NCI-H2227 (cell line): ENCODE measurements around the gene TMEM236.
A peak's percentile ranks its signal among the peaks of the same experiment; 100 is the strongest.

Experiments used
- DNase-seq: peaks from one replicate; lab custom pipeline; 2025; ENCODE audit not compliant: unreplicated experiment; lab: John Stamatoyannopoulos, UW

TMEM236 gene

DNA sequence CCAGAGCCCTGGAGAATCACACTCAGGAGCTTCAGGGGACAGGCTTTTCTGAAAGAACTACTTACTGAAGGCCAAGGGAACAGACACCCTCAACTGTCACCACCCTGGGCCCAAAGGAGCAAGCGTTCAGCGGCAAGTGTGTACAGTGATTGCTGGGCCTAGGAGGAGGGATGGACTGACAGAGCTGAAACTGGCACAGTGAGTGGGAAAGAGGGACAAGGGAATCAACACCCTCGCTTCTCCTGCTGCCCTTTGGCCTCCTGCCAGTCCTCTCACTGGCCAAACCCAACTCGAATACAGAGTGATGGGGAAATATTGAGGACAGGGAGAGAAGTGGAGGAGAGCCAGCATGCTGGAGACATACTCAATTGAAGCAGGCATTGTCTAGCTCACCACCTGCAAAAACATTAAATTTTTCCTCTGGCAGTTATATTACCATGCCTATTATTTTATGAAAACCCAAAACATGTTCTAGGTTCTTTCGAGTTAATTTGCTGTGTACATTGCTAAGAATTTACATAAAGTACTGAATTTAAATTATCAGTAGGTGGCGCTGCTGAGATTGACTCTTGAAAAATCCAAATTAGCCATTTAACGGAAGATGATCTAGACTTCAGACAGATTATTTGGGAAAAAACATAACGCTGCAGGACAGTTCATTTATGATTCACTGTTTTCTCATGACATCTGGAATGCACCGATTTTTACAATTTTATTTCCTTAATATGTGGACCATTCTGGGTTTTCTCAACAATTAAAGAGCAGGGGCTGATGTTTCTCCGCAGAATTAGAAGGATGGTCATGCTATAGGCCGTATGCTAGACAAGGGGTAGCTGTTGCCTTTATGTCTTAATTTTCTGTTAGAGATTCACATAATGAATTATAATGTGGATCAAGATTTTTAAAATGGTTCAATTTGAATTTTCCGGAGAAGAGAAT, 14.7 kb upstream of the TMEM236 start:
- peak; percentile 0 for DNase-seq

DNA sequence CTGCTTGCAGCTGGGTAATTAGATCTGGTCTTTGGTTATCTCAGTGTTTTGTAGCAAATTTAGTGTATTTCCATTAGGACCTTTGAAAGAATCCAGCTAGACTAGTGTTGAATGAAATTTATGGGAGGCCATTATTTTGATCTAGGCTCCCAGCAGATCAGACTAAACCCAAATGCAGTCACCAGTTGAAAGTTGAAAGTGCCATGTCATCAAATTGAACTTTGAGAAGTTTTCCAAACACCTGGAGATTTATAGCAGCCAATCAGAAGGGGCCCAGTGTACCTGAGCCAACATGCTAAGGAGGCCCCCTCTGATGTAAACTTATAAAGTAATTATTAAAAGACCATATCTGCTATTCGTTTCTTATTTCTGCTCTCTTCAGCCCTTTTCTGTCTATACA, 11.3 kb upstream of the TMEM236 start:
- no peak for DNase-seq

DNA sequence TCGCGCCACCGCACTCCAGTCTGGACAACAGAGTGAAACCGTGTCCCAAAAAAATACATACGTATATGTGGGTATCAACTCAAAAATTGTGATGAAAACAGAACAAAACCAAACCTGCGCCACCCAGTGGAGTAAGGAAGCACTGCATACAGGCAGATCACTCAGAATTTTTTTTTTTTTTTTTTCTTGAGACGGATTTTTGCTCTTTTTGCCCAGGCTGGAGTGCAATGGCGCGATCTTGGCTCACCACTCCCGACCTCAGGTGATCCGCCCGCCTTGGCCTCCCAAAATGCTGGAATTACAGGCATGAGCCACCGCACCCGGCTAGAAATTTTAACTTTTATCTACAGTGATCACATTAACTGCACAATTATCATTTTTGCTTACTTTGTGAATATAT, 9.1 kb upstream of the TMEM236 start:
- DNase-seq, result peak; percentile 47

DNA sequence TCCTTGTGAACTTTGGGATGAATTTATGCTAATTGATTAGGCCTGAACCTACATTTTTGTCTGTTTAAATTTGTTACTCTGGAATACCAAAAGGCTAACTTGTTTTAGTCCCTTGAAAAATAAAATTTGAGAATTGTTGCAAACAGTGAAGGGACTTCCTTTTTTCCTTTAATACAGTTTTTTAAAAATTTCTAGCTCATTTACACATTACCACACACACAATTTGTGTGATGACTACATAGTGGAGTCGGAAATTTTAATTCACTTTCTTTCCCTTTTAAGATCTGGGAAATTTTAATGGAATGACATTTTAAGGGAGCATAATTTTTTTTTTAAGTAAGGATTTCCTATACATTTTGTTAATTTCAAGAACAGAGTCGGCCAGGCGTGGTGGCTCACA, 8.6 kb upstream of the TMEM236 start:
- DNase-seq, result no peak

DNA sequence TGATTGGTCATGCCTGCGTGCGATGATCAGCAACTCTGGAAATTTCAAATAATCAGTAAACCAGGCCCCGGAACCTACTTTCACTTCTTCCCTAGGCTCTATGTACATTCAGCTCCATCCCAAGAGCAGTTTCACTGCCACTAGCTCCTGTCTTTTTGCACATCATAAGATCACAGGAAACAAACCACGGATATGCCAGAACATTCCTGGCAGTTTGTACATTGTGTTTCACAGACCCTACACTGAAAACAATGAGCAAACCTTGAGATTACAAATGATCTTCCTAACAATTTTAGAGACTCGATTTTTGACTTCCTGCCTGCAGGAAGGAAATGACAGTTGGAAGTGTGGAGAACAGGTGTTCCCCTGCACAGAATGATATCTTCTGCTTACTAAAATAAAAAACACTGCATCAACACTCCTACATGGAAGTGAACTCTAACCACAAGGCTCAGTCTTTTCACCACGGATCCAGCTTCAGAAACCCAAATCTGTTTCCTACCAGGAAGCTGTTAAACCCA, 7.6 kb upstream of the TMEM236 start:
- no peak for DNase-seq

DNA sequence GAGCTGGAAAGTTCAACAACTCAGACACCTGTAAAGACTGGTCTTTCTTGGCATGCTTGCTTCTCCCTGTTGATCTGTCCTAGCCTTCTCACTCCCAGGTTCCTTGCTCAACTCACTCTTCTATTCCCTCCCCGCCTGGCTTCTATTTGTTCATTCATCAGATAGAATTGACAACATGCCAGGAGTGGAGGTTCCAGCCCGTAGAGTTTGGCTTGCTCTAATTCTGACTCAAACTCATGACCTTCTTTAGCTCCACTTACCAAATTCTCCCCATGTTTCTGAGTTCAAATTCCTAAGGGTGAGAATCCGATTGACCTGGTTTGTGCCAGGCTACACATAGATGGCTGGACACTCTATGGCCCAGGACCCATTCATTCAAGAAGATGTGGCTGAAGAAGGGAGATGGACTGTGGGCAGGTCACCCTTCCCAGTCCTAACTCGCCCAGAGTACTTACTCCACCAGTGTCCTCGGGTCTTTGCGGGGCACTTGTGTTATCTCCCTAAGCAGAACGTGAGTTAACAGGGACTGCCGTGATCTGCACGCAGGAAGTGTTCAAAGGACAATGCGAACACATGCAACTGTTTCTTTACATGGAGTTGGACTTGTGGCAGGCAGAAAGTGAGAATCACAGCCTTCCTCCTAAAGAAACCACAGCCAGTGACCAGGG, 4.0 kb upstream of the TMEM236 start:
- no peak for DNase-seq

DNA sequence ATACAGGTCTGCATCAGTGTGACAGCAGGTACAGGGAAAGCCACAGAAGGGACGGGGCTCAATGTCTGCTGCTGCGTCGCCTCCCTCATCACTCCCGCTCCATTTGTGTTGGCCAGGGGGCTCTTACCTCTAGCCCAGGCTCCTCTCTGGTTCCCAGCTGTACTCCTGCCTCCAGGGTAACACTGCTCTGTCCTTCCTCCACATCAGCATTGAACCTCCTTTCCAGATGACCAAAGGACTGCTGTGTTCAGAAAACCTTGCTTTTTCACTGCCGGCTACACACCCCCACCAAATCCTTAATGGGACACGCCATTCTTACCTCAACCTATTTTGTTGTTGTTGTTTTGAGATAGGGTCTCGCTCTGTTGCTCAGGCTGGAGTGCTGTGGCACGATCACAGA, 2.1 kb upstream of the TMEM236 start:
- no peak for DNase-seq

DNA sequence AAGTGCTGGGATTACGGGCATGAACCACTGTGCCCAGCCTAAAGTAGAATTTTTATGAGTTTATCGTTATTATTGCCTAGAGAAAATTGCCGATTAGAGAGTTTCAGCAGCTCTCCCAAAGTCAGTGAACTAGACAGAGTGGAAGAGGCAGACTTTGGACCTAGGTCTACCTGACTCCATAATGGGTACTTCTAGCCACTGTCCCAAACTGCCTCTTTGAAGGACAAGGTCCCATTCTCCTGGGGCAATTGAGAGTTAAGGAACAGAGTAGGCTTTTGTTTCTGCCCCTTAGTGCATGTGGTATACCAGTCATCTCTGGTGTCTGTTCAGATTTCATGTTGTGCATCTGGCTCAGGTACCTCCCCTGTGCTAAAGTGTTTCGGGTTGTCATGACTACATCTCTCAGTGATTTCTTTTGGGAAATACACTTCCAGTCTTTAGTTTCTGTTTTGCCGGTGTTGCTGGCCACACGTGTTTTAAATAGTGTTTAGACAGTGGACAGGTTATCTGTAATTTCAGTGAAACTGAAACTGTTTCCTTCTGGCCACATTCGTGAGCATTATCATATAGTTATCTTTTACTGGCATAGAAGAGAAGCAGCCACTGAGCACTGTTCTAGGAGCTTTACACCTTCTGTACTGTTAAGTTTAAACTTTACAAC, 4.7 kb downstream of the TMEM236 start:
- DNase-seq, result no peak

DNA sequence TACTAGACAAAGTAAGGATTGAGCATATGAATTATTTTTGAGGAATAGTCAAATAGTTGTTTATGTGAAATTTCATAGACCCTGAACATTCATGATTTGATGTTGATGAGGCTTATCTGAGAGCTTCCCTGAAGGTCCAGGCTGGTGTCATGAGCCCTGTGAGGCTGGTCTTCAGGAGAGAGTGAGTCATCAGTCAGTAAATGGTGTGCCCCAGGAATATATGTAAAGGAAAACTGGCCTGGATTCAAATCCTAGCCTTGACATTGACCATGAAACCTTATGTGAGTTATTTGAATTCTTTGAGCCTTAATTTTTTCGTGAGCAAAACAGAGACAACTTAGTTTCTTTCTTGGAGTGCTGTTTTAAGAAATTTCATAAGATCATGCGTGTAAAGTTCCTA, 6.2 kb downstream of the TMEM236 start:
- DNase-seq, result no peak

DNA sequence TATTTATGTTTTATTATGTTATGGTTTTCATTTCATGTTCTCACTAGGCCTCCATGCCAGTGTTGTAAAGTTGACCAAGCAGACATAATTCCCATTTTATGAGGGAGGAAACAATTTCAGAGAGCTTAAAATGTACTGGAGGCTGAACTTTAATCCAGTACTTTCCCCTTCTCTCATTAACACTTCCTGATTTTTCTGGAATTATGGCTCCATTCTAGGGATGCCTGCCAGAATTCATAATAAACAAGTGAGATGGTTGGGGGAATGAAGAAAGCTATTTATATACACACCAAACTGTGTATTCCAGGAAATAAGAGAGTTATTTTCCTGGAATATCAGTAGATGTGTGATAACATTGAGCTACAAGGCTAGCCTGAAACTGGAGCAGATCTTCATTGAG, 6.9 kb downstream of the TMEM236 start:
- DNase-seq, result no peak

DNA sequence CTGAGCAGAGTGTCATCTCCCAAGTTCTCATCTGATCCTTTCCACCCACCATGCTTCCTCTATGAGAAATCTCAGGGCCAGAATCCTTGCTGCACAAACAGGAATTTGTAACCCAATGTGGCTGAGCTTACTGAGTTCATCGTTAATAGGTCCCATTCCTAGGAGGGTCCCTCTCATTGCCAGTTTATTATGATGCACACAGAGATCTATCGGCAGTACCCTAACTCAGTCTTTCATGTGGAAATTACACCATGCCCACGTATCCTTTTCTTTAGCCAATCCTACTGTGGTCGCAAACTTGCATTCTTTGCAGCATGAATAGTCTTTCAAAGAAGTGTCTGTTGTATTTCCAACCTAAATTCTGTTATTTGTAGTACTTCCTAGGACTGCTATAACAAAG, 12.1 kb downstream of the TMEM236 start:
- no peak for DNase-seq

DNA sequence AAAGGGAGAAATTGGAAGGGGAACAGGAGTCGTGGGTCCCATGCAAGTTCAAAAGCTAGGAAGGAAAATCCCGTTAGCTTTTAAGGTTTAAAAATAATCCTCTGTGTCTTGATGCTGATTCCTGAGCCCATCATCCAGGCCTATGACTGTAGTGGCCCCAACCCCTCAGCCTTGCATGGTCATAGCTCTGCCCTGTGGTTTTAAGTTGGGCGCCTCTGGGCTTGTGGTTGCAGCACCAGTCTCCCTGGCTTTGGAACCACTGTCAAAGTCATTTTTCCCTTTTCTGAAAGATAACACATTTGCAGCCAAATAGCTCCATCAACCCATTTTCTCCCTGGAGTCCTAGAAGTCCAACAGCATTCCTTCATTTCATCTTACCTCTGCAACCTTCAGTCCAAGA, 13.6 kb downstream of the TMEM236 start:
- DNase-seq, result no peak

DNA sequence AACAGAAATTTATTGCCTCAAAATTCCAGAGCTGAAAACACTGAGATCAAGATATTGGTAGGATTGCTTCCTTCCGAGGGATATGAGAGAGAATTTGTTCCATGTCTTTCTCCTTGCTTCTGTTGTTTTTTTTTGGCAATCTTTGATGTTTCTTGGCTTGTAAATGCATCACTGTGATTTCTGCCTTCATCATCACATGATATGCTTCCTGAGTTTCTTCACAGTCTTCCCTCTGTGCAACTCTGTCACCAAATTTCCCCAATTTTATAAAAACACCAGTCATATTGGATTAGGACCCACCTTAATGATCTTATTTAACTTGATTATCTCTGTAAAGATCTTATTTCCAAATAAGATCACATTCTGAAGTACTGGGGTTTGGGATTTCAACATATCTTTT, 14.7 kb downstream of the TMEM236 start:
- DNase-seq, result no peak

DNA sequence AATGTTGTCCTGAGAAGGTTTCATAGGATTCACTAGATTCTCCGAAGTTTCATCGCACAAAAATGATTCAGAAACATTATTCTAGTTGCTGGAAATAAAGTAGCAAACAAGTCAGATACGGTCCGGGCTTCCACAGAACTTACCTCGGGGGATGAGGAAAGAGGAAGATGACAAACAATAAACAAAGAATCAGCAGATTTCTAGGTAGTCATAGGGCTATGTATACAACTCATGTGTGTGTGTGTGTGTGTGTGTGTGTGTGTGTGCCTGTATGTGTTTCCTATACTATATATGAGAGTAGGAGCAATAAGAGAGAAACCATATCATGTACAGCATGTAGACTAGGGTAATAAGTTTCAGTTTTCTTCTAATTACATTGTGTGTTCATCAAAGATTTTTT, 16.5 kb downstream of the TMEM236 start:
- no peak for DNase-seq

DNA sequence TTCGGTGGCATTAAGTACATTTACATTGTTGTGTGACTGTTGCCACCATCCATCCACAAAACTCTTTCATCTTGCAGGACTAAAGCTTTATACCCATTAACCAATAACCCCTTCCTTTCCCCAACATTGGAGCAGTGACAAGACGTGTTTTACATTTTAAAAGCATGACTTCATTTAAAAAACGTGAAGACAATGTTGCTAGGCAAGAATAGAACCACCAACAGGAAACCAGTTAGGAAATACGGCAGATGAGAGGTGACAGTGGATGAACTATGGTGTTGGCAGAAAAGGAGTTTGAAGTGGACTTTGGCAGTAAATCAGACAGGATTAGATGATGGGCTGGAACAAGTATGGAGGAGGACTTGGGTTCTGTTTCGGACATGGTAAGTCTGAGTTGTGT, 17.0 kb downstream of the TMEM236 start:
- no peak for DNase-seq

DNA sequence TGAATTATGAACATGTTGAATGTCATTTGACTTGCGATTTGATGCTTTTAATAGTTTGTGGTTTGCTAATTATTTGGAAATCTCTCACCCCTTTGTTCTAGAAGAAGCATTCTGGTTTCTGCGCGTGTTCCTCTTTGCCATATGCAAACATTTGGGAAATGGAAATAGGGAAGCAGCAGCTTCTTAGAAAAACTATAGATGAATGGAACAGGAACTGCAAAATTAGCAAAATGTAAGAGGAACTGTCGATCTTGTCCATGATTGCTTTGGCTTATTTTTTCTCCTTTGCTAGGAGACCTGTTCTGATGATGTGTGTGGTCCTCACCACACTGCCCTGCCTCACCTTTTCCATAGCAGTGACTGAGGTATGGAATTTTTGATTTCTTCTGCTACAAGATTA, 19.0 kb downstream of the TMEM236 start:
- DNase-seq, result no peak

DNA sequence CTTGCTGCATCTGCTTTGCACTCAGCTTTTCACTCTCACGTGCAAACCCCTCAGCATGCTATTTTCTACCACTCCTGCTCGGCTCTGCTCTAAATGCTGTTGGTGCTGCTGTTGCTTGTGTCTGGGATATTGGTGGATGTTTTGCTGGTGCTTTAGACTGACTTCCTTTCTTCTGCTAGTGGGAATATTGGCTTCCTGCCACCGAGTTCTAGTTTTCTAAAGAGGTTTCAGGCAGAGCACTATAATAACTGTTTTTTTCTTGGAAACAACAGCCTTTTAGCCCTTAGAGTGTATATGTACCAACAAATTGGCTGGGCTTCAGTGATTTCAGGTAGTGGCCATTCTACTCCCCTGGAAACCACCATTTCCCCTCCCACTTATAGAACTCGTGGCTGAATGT, 27.8 kb downstream of the TMEM236 start:
- no peak for DNase-seq

DNA sequence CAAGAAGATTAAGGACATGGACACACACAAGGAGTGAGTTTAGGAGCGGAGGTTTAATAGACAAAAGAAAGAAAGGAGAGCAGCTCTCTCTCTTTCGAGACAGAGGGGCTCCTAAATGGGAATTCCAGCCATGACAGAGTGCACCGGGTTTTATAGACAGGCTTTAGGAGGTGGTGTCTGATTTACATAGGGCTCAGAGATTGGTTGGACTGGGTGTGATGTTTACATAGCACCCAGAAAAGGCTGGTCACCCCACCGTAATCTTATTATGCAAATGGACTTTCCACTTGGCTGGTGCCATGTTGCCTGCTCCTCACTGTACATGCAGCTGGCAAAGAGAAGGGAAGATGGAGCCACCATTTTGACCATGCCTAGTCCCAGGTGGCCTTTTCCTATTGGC, 28.7 kb downstream of the TMEM236 start:
- no peak for DNase-seq

DNA sequence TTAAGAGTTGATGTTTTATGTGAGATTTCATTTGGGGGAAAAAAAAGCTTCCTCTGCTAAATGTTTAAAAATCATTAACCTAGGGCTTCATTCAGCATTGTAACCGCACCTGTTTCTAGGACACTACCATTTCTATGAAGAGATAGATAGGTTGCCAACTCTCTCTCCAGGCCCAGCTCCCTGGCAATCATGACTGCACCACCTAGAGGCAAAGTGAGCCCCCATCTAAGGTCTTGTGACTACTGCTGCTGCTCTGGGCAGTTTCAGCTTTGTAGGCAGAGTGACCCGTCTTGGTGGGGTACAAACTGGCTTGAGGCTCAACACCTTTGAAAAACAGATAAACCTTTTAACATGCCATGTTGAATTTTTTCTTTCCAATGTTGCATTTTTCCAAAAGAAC, 29.9 kb downstream of the TMEM236 start:
- DNase-seq, result no peak

DNA sequence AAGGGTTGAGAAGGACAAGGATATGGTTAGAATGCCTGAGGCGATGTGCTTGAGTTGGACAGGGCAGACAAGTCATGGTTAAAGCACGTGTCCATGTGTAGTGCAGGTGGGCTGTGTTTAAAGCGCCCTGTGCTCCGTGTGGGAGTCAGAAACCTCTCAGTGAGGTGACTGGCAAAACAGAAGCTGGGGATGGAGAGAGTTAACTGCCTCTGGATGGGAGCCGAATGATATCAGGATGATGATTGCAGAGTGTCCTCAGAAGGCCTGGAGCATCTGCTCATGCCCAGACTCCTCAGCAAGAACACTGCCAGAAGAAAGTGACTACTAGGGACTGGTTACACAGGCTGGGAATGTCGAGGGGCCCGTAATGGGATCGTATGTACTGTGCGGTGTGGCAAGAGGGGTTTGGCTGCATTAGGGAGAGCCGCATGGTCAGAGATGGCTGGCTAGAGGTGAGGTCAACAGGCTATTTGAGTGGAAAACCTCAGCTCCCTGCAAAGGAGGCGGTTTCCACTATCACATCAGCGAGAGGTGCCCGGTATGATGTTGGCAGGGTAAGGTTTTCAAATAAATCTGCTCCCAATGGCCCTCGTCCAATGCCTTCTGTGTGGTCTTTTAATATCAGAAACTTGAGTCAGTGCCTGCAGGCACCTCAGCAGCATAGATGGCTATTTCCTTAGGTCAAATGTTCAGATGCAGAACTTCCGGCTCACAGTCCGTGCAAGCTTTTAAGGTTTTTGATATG, 31.1 kb downstream of the TMEM236 start:
- no peak for DNase-seq

DNA sequence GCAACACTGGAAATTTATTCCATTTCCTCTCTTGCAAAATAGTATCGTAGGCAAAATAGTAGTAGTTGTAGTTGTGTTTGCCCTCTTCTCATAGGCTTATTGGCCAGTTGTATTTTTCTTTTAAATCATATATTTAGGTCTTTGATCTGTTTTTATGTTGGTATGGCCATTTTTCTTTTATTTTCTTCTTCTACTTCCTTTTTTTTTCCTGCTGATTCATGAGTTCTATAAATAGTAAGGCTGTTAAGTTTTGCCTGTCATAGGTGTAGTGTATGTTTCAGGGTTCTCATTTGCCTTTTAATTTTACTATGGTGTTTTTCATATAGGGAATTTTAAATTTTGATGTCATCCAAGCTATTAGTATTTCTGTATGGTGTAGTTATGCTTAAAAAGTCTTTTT, 31.8 kb downstream of the TMEM236 start:
- no peak for DNase-seq
